SK-N-SH (cell line): Measurements from ENCODE around the gene PIEZO2. TPM values are rescaled to one million over a fixed set of nuclear protein-coding genes. Genes with fewer than 3 reads are reported as not detected.

Source experiments
- CTCF ChIA-PET: fragments of 300-600, 350-600 bp; formaldehyde crosslinking; extraction: SDS; loops from one replicate; lab custom pipeline; 2021; lab: Yijun Ruan, JAX
- POLR2A ChIA-PET: fragments of 350-600 bp; sonication (Branson Sonifier 250); formaldehyde crosslinking; extraction: SDS; loops from one replicate; lab custom pipeline; 2020; ENCODE audit warnings: antibody characterized with exemption, inconsistent platforms; lab: Yijun Ruan, JAX
- DNase-seq: peaks from one replicate; pipeline ENCODE4 v3.0.0; 2012
- H2AFZ ChIP-seq: fragments of 200-600 bp; sonication (generic); 2 replicates; pipeline ENCODE4 v1.8.1; 2016; ENCODE audit warnings: antibody characterized with exemption, mild to moderate bottlenecking, low read depth
- H3F3A ChIP-seq: fragments of 200-600 bp; sonication (generic); replicated peaks from 2 replicates; pipeline ENCODE3; 2016; ENCODE audit warnings: antibody characterized with exemption, mild to moderate bottlenecking; ENCODE audit not compliant: insufficient read depth
- H3K27ac ChIP-seq, 2 experiments: fragments of 200-500 bp in 1 of 2; fragments of 200-600 bp in 1 of 2; sonication (Bioruptor generic) in 1 of 2; sonication (generic), shearing (Covaris generic) in 1 of 2; 2 replicates each; pipeline versions ENCODE4 v1.5.1 to v1.6.1; 2014 to 2016; ENCODE audit warnings: low read depth in 2 of 2, inconsistent platforms in 1 of 2, low read length in 1 of 2, mild to moderate bottlenecking in 1 of 2, mixed read lengths in 1 of 2
- H3K27me3 ChIP-seq: fragments of 200-600 bp; sonication (generic), shearing (Covaris generic); 2 replicates; pipeline ENCODE4 v1.6.1; 2016; ENCODE audit warnings: mixed run types; ENCODE audit not compliant: insufficient read depth
- H3K36me3 ChIP-seq, 2 experiments: fragments of 200-500 bp in 1 of 2; fragments of 200-600 bp in 1 of 2; sonication (Bioruptor generic) in 1 of 2; sonication (generic) in 1 of 2; replicated peaks in 1 of 2; 2 replicates each; pipeline versions ENCODE3 to v1.5.1; 2014 to 2016; ENCODE audit warnings: low read length in 1 of 2, mild to moderate bottlenecking in 1 of 2; ENCODE audit not compliant: insufficient read depth in 2 of 2, control insufficient read depth in 1 of 2
- H3K4me1 ChIP-seq, 2 experiments: fragments of 200-500 bp in 1 of 2; fragments of 200-600 bp in 1 of 2; sonication (Bioruptor generic) in 1 of 2; sonication (generic), shearing (Covaris generic) in 1 of 2; 2 replicates each; pipeline versions ENCODE4 v1.5.1 to v1.6.1; 2014 to 2016; ENCODE audit warnings: low read depth in 1 of 2, low read length in 1 of 2, mixed run types in 1 of 2; ENCODE audit not compliant: insufficient read depth in 2 of 2, control insufficient read depth in 1 of 2
- H3K4me2 ChIP-seq: fragments of 200-600 bp; sonication (generic), shearing (Covaris generic); 2 replicates; pipeline ENCODE4 v1.6.1; 2017; ENCODE audit warnings: mixed run types
- H3K4me3 ChIP-seq, 2 experiments: fragments of 200-500 bp in 1 of 2; fragments of 200-600 bp in 1 of 2; sonication (Bioruptor generic) in 1 of 2; sonication (generic), shearing (Covaris generic) in 1 of 2; 2 replicates each; pipeline versions ENCODE4 v1.5.1 to v1.8.1; 2014 to 2016; ENCODE audit warnings: low read depth in 2 of 2, inconsistent platforms in 1 of 2, low read length in 1 of 2, mild to moderate bottlenecking in 1 of 2, mixed read lengths in 1 of 2, moderate library complexity in 1 of 2
- H3K79me2 ChIP-seq: fragments of 200-600 bp; sonication (generic); 2 replicates; pipeline ENCODE4 v1.8.1; 2017; ENCODE audit warnings: mild to moderate bottlenecking; ENCODE audit not compliant: insufficient read depth
- H3K9ac ChIP-seq: fragments of 200-600 bp; sonication (generic); 2 replicates; pipeline ENCODE4 v1.6.1; 2017; ENCODE audit warnings: mixed run types
- H3K9me2 ChIP-seq: fragments of 200-600 bp; sonication (generic); 2 replicates; pipeline ENCODE4 v1.6.1; 2017; ENCODE audit warnings: mixed run types
- H3K9me3 ChIP-seq: fragments of 200-600 bp; sonication (generic); 2 replicates; pipeline ENCODE4 v1.6.1; 2017; ENCODE audit warnings: mixed run types, mild to moderate bottlenecking, moderate library complexity
- H4K20me1 ChIP-seq: fragments of 200-600 bp; sonication (generic); 2 replicates; pipeline ENCODE4 v1.6.1; 2017; ENCODE audit warnings: mild to moderate bottlenecking, mixed run types; ENCODE audit not compliant: insufficient read depth
- CHD2 ChIP-seq: fragments of 150-350 bp; IDR thresholded peaks from 2 replicates; pipeline ENCODE4 v1.6.1; 2018; ENCODE audit warnings: low read length; ENCODE audit not compliant: partially characterized antibody
- ELF1 ChIP-seq: IDR thresholded peaks from 2 replicates; pipeline ENCODE4 v1.4.0; 2012
- EP300 ChIP-seq, 2 experiments: IDR thresholded peaks; 2 replicates each; pipeline versions ENCODE4 v1.4.0 to v1.6.1; 2012; ENCODE audit warnings: borderline replicate concordance in 1 of 2, low read depth in 1 of 2, low read length in 1 of 2
- FOXJ3 ChIP-seq: sonication (generic); formaldehyde crosslinking; IDR thresholded peaks from 2 replicates; pipeline ENCODE4 v1.5.1; 2020; ENCODE audit warnings: mild to moderate bottlenecking, missing genetic modification reagents
- GABPA ChIP-seq: IDR thresholded peaks from 2 replicates; pipeline ENCODE4 v1.4.0; 2012; ENCODE audit warnings: low read depth, mild to moderate bottlenecking
- GATA2 ChIP-seq: sonication (generic); formaldehyde crosslinking; IDR thresholded peaks from 2 replicates; pipeline ENCODE4 v1.5.0; 2020; ENCODE audit warnings: mild to moderate bottlenecking, missing genetic modification reagents
- NFIC ChIP-seq: IDR thresholded peaks from 2 replicates; pipeline ENCODE4 v1.4.0; 2012; ENCODE audit warnings: borderline replicate concordance
- SMC3 ChIP-seq: IDR thresholded peaks from 2 replicates; pipeline ENCODE4 v1.6.1; 2012; ENCODE audit warnings: low read depth, low read length, improper control_type of control experiment
- TCF12 ChIP-seq: IDR thresholded peaks from 2 replicates; pipeline ENCODE4 v1.4.0; 2012
- TEAD4 ChIP-seq: IDR thresholded peaks from 2 replicates; pipeline ENCODE4 v1.4.0; 2012; ENCODE audit warnings: mild to moderate bottlenecking, borderline replicate concordance; ENCODE audit not compliant: insufficient read depth
- WGBS: methylation state at CpG from one replicate; pipeline ENCODE4 v1.1.6; 2017; ENCODE audit warnings: low lambda C conversion rate; 5-methylcytosine and 5-hydroxymethylcytosine counted together
- polyA plus RNA-seq, 3 experiments: library from polyadenylated mRNA; depleted of rRNA; stranded (reverse); fragments of >200 nt; gene quantifications; 2 replicates each; pipeline ENCODE4 v1.2.3, GENCODE V29; 2012
- TF ChIP-seq, protein P1 (sequence below): fragments of 150-350 bp; IDR thresholded peaks from 2 replicates; pipeline ENCODE4 v1.6.1; 2017; ENCODE audit warnings: antibody characterized with exemption, low read length, low read depth, borderline replicate concordance
- TF ChIP-seq, protein P2 (sequence below): IDR thresholded peaks from 2 replicates; pipeline ENCODE4 v1.4.0; 2012; ENCODE audit warnings: low read depth, borderline replicate concordance
- TF ChIP-seq, protein P3 (sequence below): IDR thresholded peaks from 2 replicates; pipeline ENCODE4; 2012
- TF ChIP-seq, protein P4 (sequence below): IDR thresholded peaks from 2 replicates; pipeline ENCODE4 v1.4.0; 2012; ENCODE audit warnings: low read depth, borderline replicate concordance
- TF ChIP-seq, protein P5 (sequence below): fragments of 200-600 bp; sonication (generic); IDR thresholded peaks from 2 replicates; pipeline ENCODE4 v1.6.1; 2017; ENCODE audit warnings: antibody characterized with exemption, mild to moderate bottlenecking, moderate library complexity

The PIEZO2 gene
- polyA plus RNA-seq, 1 of the 3 experiments (the other 2 are of a cell fraction): not detected

DNA sequence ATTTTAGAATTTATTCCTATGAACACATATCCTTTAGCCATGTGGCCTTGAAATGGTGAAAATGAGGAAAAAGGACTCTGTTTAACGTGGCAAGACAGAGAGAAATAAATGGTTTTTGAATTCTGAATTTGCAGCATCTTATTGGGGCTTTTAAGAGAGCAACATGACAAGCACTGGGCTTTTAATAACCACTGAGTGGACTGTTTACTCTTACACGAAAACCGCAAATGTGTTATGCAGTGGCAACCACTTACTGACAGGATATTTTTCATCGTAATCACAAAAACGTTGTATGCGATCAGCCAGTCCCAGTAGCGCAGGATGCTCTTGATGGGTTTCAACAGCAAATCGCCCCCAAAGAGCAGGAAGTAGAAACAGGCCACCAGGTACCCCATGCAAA is 397.0 kb downstream of the PIEZO2 start (continued):
- TF ChIP-seq, protein P1, sequence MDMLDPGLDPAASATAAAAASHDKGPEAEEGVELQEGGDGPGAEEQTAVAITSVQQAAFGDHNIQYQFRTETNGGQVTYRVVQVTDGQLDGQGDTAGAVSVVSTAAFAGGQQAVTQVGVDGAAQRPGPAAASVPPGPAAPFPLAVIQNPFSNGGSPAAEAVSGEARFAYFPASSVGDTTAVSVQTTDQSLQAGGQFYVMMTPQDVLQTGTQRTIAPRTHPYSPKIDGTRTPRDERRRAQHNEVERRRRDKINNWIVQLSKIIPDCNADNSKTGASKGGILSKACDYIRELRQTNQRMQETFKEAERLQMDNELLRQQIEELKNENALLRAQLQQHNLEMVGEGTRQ: no peak
- TF ChIP-seq, protein P2, sequence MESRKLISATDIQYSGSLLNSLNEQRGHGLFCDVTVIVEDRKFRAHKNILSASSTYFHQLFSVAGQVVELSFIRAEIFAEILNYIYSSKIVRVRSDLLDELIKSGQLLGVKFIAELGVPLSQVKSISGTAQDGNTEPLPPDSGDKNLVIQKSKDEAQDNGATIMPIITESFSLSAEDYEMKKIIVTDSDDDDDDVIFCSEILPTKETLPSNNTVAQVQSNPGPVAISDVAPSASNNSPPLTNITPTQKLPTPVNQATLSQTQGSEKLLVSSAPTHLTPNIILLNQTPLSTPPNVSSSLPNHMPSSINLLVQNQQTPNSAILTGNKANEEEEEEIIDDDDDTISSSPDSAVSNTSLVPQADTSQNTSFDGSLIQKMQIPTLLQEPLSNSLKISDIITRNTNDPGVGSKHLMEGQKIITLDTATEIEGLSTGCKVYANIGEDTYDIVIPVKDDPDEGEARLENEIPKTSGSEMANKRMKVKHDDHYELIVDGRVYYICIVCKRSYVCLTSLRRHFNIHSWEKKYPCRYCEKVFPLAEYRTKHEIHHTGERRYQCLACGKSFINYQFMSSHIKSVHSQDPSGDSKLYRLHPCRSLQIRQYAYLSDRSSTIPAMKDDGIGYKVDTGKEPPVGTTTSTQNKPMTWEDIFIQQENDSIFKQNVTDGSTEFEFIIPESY: no peak
- no peak for TF ChIP-seq CHD2
- TF ChIP-seq, protein P3, sequence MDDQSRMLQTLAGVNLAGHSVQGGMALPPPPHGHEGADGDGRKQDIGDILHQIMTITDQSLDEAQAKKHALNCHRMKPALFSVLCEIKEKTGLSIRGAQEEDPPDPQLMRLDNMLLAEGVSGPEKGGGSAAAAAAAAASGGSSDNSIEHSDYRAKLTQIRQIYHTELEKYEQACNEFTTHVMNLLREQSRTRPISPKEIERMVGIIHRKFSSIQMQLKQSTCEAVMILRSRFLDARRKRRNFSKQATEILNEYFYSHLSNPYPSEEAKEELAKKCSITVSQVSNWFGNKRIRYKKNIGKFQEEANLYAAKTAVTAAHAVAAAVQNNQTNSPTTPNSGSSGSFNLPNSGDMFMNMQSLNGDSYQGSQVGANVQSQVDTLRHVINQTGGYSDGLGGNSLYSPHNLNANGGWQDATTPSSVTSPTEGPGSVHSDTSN: no peak

DNA sequence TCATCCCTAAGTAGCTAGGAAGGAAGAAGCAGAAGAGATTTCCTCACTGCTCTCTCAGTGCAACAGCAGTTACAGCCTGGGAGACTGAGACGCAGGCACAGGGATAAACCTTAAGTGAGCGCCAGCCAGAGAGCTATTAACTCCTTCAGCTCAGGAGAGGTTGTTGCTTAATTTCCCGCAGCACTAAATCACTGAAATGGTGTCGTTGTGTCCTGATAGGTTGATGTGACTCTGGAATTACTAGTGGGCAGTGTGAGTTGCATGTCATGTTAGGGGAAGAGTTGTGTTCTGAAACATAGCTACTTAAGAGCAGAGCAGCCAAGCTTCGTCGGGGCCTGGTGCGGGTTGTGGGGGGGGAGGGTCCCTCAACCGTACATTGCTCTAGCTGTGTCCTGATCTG is 397.7 kb downstream of the PIEZO2 start:
- TF ChIP-seq GABPA (no peak), NFIC (no peak), SMC3 (no peak), GATA2 (CRISPR knock-in tag) (no peak), TEAD4 (no peak), FOXJ3 (CRISPR knock-in tag) (no peak), TCF12 (no peak), ELF1 (no peak), EP300 (IDR thresholded peaks at IDR 0.05; ENCODE audit: borderline replicate concordance in 1 of 2, low read depth in 1 of 2, low read length in 1 of 2) (no peak)
- TF ChIP-seq, protein P1: no peak
- TF ChIP-seq, protein P4, sequence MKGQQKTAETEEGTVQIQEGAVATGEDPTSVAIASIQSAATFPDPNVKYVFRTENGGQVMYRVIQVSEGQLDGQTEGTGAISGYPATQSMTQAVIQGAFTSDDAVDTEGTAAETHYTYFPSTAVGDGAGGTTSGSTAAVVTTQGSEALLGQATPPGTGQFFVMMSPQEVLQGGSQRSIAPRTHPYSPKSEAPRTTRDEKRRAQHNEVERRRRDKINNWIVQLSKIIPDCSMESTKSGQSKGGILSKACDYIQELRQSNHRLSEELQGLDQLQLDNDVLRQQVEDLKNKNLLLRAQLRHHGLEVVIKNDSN: no peak
- TF ChIP-seq, protein P2: no peak
- TF ChIP-seq, protein P5, sequence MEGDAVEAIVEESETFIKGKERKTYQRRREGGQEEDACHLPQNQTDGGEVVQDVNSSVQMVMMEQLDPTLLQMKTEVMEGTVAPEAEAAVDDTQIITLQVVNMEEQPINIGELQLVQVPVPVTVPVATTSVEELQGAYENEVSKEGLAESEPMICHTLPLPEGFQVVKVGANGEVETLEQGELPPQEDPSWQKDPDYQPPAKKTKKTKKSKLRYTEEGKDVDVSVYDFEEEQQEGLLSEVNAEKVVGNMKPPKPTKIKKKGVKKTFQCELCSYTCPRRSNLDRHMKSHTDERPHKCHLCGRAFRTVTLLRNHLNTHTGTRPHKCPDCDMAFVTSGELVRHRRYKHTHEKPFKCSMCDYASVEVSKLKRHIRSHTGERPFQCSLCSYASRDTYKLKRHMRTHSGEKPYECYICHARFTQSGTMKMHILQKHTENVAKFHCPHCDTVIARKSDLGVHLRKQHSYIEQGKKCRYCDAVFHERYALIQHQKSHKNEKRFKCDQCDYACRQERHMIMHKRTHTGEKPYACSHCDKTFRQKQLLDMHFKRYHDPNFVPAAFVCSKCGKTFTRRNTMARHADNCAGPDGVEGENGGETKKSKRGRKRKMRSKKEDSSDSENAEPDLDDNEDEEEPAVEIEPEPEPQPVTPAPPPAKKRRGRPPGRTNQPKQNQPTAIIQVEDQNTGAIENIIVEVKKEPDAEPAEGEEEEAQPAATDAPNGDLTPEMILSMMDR: no peak
- H3F3A ChIP-seq: no peaks in the 10 kb centered on the region
- no peak for DNase-seq
- no peaks in the 10 kb centered on the region for H3K9me2 ChIP-seq
- H3K4me1 ChIP-seq: no peaks in the 10 kb centered on the region
- WGBS: 13% methylated on average over 8 of the region's 8 CpGs
- H3K4me3 ChIP-seq: no peak overlapping the region
- CTCF ChIA-PET: no interaction called here
- H3K27ac ChIP-seq: no peak overlapping the region
- no peak overlapping the region for H2AFZ ChIP-seq
- POLR2A ChIA-PET: no interaction called here
- no peaks in the 10 kb centered on the region for H4K20me1 ChIP-seq
- H3K9me3 ChIP-seq: no peaks in the 10 kb centered on the region
- H3K79me2 ChIP-seq: no peaks in the 10 kb centered on the region
- no peak overlapping the region for H3K9ac ChIP-seq
- H3K27me3 ChIP-seq: peaks cover 13% of the 10 kb centered on the region; the same call in 1 of the 2 replicates
- no peaks in the 10 kb centered on the region for H3K36me3 ChIP-seq
- H3K4me2 ChIP-seq: no peak overlapping the region
